Activated CD4-positive, CD25-positive, alpha-beta regulatory T cell (primary cell): ENCODE data around the gene ZNF485.
"Not testable (repeated sequence)": the region's sequence is repeated elsewhere in the genome, so short reads cannot be mapped to it uniquely, and the experiment has no call there.

Experiments
- DNase-seq, 4 experiments: peaks; one replicate each; lab custom pipeline; 2025; lab: John Stamatoyannopoulos, UW

The ZNF485 gene

DNA sequence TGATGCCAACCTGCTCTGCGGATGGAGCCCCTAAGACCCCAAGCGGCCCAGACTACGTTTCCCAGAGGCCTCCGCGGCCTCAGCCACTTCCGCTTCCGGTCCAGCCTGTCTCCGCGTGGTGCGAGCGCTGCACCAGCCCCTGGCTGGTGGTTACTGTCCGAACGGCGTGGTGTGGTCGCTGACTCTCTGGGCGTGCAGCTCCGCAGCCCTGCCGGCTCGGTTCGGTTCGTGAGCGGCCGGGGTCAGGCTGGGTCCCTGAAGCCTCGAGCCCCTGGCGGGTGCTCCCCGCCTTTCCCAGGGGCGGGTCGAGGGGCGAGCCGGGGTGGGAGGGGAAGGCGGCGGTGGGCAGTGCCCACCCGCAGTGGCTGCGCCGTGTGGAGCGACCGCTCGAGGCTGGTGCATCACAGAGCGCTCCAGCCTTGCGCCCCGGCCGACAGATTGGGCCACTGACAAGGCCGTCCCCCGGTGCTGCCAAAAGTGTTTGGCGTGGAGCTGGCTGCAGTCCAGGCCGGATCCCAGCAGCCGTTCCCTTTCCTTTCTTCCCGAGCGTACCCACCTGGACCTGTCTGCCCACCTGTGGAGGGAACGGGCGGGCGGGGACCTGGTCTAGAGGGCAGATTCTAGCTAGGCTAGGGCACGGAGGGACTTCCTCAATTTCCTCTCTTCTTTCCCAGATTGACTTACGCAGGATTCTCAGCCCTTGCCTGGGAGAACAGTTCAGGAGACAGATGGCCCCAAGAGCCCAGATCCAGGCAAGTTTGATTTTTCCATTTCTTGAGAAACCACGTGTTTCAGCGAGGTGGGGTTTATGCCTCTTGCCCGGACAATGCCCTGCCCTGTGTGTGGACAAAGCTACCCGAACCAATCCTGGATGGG, at the start of gene ZNF485:
Gene ZNF485 (plus strand): TSS at position 116 of the 876 bp plus-strand sequence. CDS start 613 bp downstream, at position 729.
- peak; percentile 33 to 61 (median 41) for DNase-seq

GRCh38 chr10:43557214-43557613, 49.0 kb upstream of the ZNF485 start:
- no peak for DNase-seq

- DNase-seq: no peak
Observed at GRCh38 chr10:43569681-43570080, 36.6 kb upstream of the ZNF485 start.

DNA sequence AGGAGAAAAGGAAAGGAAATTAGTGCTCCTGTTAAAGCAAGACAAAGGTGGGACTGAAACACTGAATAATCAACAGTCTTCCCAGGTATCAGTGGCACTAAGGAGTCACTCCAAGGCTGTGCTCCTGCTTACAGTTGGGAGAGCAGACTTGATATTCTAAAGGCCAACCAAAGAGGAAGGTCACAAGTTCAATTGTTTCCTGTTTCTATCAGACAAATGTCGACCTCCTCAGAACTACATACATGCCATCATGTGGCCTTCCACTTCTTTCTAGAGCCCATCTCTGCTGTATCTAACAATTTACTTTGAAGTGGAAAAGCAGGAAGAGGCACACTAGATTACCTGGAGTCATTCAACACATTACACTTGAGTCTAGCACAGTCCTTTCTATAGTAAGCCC, 35.3 kb upstream of the ZNF485 start:
- no peak for DNase-seq

- DNase-seq: no peak
Observed at GRCh38 chr10:43573250-43574000, 32.8 kb upstream of the ZNF485 start.

- DNase-seq: peak; percentile 58 to 69 (median 63)
Observed at GRCh38 chr10:43574001-43574892, 32.0 kb upstream of the ZNF485 start, which contains the start of gene ZNF239. ZNF239 (minus strand) TSS chr10:43574616; CDS start chr10:43558079, 16,537 bp downstream.

DNA sequence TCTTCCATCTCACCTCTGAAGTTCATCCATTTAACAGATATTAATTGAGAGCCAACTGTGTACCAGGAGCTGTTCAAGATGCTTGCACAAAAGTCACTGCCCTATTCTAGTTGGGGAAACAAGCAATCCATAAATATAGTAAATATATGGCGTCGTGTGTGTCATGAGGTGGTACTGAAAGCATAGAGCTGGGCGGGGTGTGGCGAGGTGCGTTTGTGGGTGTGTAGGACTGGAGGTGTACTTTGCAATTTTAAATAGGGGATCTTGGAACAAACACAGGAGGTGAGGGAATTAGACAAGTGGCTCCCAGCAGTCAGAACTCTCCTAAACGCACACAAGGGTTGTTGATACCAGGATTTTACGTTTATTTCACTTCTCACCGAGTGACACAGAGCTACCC, 31.3 kb upstream of the ZNF485 start:
- no peak for DNase-seq

- DNase-seq: no peak
Observed at GRCh38 chr10:43576062-43576461, 30.2 kb upstream of the ZNF485 start.

GRCh38 chr10:43576580-43576979, 29.7 kb upstream of the ZNF485 start:
- no peak for DNase-seq

GRCh38 chr10:43584051-43584450, 22.2 kb upstream of the ZNF485 start:
- DNase-seq: no peak

DNA sequence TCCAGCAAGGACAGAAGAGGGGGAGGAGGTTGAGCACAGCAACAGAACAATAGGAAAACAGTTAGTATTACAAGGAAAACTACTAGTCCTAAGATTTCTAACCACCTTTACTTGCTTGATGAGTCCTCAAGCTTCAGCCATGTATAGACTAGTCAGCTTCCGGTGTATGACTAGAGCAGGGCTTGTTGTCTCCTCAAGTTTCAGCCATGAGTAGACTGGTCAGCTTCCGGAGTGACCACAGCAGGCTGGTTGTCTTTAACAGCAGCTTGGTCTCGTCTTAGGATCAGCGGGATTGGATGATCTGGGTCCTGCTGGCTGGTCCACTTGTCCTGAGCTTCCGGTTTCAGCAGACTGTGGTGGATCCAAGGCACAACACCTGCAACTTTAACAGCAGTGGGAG, 21.2 kb upstream of the ZNF485 start:
- no peak for DNase-seq

- DNase-seq: no peak
Observed at GRCh38 chr10:43585981-43586729, 20.1 kb upstream of the ZNF485 start.

GRCh38 chr10:43586730-43587115, 19.5 kb upstream of the ZNF485 start:
- DNase-seq: not testable (repeated sequence)

GRCh38 chr10:43591303-43591904, 14.8 kb upstream of the ZNF485 start:
- DNase-seq: no peak

DNA sequence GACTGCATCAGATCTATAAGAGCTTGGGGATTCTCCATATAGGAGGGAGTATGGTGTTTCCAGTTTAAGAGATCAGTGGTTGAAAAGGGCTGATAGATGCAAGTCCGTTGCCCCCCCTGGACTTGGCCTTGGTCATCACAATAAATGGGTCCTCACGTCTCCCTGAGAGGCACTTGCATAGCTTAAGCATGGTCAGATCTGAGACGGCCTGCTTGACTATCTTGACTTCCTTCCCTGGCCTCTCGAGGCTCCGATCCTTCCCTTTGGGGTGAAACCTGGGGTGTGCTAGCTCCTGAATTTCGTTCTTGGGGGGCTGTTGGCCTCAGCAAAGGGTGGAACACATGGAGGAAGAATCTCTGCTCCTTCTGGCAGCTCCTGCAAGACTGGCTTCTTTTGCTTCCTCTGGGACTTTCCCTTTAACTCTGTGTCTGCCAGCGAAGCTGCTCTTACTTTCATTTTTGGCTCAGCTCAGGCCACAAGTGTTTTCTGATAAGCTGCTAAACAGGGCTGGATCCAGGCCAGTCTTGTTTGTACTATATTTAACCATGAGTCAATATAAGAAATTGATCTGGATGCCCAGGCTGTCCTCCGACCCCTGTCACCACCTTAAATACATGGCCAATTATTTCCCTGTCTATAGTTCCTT, 11.2 kb upstream of the ZNF485 start:
- no peak for DNase-seq

- DNase-seq: no peak
Observed at GRCh38 chr10:43595739-43596298, 10.4 kb upstream of the ZNF485 start.

DNA sequence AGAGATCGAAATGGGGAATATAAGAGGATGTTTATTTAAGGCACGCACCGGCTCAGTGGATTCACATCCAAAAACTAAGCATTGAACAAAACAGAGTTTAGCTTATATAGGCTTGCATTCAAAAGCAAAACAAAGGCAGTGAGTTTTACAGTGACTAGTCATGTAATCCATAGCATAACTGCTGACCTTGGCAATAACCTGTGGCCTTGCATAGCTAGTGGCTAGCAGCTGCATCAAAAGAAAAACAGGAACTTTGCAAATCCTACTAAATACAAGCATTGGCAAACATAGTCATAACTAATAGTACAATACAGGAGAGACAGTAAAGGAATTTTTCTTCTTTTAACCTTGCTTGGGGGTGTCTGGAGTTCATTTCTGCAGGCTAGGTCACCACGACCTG, 9.7 kb upstream of the ZNF485 start:
- no peak for DNase-seq

- DNase-seq: no peak
Observed at GRCh38 chr10:43598446-43598845, 7.8 kb upstream of the ZNF485 start.

DNA sequence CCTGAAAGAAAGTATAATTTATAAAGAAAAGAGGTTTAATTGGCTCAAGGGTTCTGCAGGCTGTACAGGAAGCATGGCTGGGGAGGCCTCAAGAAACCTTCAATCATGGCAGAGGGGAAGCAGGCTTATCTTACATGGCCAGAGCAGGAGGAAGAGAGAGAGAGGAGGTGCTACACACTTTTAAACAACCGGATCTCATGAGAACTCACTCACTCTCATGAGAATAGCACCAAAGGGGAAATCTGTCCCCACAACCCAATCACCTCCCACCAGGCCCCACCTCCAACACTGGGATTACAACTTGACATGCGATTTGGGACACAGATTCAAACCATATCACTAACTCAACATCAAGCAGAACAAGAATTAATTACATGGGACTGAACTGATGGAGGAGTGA, 6.9 kb upstream of the ZNF485 start:
- no peak for DNase-seq

DNA sequence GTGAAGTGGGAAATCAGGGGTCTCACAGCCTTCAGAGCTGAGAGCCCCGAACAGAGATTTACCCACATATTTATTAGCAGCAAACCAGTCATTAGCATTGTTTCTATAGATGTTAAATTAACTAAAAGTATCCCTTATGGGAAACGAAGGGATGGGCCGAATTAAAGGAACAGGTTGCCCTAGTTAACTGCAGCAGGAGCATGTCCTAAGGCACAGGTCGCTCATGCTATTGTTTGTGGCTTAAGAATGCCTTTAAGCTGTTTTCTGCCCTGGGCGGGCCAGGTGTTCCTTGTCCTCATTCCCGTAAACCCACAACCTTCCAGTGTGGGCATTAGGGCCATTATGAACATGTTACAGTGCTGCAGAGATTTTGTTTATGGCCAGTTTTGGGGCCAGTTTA, 4.7 kb upstream of the ZNF485 start:
- not testable (repeated sequence) for DNase-seq
